ENCODE measurements around the gene TAX1BP3. TPM values are rescaled to one million over a fixed set of nuclear protein-coding genes. Genes with fewer than 3 reads are reported as not detected.

The TAX1BP3 gene
- total and polyA plus RNA-seq, 2 donors: 64.2 to 129 TPM

- DNase-seq (ENCODE audit: extremely low spot score): no peak
- Histone ChIP-seq H3K4me1 (ENCODE audit: insufficient read depth) (no peaks in the 10 kb centered on the region), H3K4me3 (ENCODE audit: low read depth, low read length) (peak overlapping the region; percentile 41), H3K27ac (ENCODE audit: low read depth) (no peak overlapping the region), H3K36me3 (ENCODE audit: insufficient read depth) (no peaks in the 10 kb centered on the region)
- WGBS: 13% methylated on average over 17 of the region's 17 CpGs
Measured at GRCh38 chr17:3695129-3695722, 26.8 kb upstream of the TAX1BP3 start.

- H3K4me1 ChIP-seq (ENCODE audit: insufficient read depth): no peaks in the 10 kb centered on the region
- no peak for DNase-seq (ENCODE audit: extremely low spot score)
- H3K4me3 ChIP-seq (ENCODE audit: low read depth, low read length): no peak overlapping the region
- no peaks in the 10 kb centered on the region for H3K36me3 ChIP-seq (ENCODE audit: insufficient read depth)
- no peak overlapping the region for H3K27ac ChIP-seq (ENCODE audit: low read depth)
- 72% methylated on average over 9 of the region's 9 CpGs for WGBS
Measured at GRCh38 chr17:3693829-3694231, 25.5 kb upstream of the TAX1BP3 start.

DNA sequence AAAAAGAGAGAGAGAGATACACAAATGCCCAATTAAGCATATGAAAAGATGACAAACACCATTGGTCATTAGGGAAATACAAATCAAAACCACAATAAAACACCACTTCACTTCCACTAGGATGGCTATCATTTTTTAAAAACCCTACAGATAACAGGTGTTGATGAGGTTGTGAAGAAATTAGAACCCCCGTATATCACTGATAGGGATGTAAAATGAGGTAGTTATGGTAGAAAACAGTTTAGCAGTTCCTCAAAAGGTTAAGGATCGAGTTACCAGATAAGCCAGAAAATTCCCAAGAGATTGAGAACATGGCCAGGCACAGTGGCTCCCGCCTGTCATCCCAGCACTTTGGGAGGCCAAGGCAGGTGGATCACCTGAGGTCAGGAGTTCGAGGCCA, 24.8 kb upstream of the TAX1BP3 start:
- no peak overlapping the region for H3K27ac ChIP-seq (ENCODE audit: low read depth)
- no peak overlapping the region for H3K4me3 ChIP-seq (ENCODE audit: low read depth, low read length)
- no peaks in the 10 kb centered on the region for H3K36me3 ChIP-seq (ENCODE audit: insufficient read depth)
- no peaks in the 10 kb centered on the region for H3K4me1 ChIP-seq (ENCODE audit: insufficient read depth)
- WGBS: 64% methylated on average over 4 of the region's 4 CpGs
- DNase-seq (ENCODE audit: extremely low spot score): no peak

DNA sequence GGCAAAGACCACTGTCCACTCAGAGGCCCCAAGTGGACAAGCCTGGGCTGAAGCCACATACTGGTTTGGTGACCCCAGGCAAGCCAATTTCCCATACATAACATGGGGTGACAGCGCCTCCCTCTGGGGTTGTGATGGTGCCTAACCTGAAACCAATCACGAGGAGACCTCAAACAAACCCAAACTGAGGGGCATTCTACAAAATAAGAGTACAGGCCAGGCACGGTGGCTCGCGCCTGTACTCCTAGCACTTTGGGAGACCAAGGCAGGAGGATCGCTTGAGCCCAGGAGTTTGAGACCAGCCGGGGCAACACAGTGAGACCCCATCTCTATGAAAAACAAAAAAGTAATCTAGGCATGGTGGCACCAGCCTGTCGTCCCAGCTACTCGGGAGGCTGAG, 24.0 kb upstream of the TAX1BP3 start:
- no peaks in the 10 kb centered on the region for H3K36me3 ChIP-seq (ENCODE audit: insufficient read depth)
- 84% methylated on average over 9 of the region's 9 CpGs for WGBS
- H3K4me3 ChIP-seq (ENCODE audit: low read depth, low read length): no peak overlapping the region
- H3K27ac ChIP-seq (ENCODE audit: low read depth): no peak overlapping the region
- no peak for DNase-seq (ENCODE audit: extremely low spot score)
- H3K4me1 ChIP-seq (ENCODE audit: insufficient read depth): no peaks in the 10 kb centered on the region

DNA sequence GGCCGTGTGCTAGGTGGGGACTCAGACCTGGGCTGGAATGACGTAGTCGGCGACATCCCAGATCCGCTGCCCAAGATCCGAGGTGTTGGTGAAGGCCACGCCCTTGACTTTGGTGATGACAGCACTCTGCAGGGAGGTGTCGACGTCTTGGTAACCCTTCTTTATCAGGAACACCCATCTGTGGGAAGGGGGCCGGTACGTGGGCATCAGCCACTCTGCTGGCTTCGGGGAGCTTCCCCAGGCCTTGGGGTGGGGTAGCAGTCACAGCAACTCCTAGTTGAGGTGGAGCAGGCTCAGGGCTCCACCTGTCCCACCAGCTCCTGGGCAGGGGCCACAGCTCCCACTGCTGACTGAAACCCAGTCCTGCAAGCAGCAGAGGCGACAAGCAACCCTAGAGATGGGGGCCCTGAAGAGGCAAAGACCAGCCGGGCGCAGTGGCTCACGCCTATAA, 23.3 kb upstream of the TAX1BP3 start:
- 81% methylated on average over 16 of the region's 16 CpGs for WGBS
- DNase-seq (ENCODE audit: extremely low spot score): no peak
- Histone ChIP-seq H3K4me3 (ENCODE audit: low read depth, low read length) (no peak overlapping the region), H3K36me3 (ENCODE audit: insufficient read depth) (no peaks in the 10 kb centered on the region), H3K27ac (ENCODE audit: low read depth) (no peak overlapping the region), H3K4me1 (ENCODE audit: insufficient read depth) (no peaks in the 10 kb centered on the region)

DNA sequence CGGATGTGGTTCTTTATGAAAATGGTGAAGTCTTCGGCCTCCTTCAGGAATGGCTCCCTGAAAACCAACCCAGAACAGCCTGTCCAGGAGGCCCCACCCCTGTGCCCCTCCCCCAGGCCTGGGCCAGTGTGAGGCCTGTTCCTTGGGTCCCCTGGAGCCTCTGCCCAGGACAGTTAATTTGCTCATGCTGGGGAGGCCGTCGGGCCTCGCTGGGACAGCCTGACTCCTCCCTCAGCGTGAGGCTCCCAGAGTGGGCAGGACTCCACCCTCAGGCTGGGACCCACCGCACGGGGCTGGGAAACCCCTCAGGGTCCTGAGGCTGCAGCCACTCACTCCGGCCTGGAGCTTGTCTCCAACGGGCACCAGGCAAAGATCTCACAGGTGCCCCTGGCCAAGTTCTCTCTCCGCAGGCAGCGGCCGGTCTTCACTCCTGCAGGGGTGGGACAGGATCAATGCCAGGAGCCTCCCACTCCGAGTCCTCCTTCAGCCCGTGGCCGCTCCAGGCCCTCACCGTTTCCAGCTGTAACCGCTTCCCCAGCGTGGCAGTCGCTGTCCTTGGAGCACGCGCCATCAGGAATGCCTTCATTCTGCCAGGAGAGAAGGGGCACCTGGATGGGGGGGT, 21.8 kb upstream of the TAX1BP3 start:
- Histone ChIP-seq H3K4me3 (ENCODE audit: low read depth, low read length) (no peak overlapping the region), H3K4me1 (ENCODE audit: insufficient read depth) (no peaks in the 10 kb centered on the region), H3K27ac (ENCODE audit: low read depth) (no peak overlapping the region), H3K36me3 (ENCODE audit: insufficient read depth) (no peaks in the 10 kb centered on the region)
- WGBS: 64% methylated on average over 22 of the region's 22 CpGs
- no peak for DNase-seq (ENCODE audit: extremely low spot score)

DNA sequence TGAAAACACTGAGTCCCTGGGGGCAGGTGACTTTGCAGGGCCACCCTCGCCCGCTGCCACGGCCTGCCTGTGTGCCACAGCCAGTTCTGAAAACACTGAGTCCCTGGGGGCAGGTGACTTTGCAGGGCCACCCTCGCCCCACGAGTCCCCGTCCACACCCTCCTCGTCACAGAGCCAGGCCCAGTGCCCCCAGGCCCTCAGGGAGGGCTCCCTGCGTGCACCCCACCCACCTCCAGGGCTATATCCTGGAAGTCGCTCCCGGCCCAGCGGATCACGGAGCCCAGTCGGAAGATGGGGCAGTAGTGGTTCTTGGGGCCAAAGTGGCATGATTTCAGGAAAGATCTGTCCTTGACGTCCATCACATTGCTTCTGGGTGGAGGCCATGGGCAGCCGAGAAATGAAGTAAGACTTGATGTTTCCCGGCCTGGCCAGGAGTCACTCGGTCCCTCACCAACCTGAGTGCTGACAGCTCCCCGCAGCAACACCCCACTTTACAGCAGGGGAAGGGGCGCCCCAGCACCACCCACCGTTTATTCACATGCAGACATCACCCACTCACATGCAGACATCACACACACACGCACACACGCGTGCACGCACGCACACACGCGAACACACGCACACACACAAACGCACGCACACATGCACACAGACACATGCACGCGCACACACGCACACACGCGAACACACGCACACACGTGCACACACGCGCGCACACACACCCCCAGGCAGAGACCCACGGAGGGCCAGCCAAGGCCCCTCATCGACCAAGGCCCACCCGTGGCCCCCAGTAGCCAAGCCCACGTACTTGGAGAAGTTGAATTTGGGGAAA, 21.1 kb upstream of the TAX1BP3 start:
- no peak overlapping the region for H3K27ac ChIP-seq (ENCODE audit: low read depth)
- DNase-seq (ENCODE audit: extremely low spot score): no peak
- no peaks in the 10 kb centered on the region for H3K36me3 ChIP-seq (ENCODE audit: insufficient read depth)
- WGBS: 87% methylated on average over 43 of the region's 44 CpGs
- H3K4me3 ChIP-seq (ENCODE audit: low read depth, low read length): no peak overlapping the region
- H3K4me1 ChIP-seq (ENCODE audit: insufficient read depth): no peaks in the 10 kb centered on the region

- no peaks in the 10 kb centered on the region for H3K4me1 ChIP-seq (ENCODE audit: insufficient read depth)
- WGBS: 82% methylated on average over 14 of the region's 14 CpGs
- H3K27ac ChIP-seq (ENCODE audit: low read depth): no peak overlapping the region
- no peak for DNase-seq (ENCODE audit: extremely low spot score)
- H3K36me3 ChIP-seq (ENCODE audit: insufficient read depth): no peaks in the 10 kb centered on the region
- no peak overlapping the region for H3K4me3 ChIP-seq (ENCODE audit: low read depth, low read length)
Measured at GRCh38 chr17:3688852-3689261, 20.5 kb upstream of the TAX1BP3 start.

DNA sequence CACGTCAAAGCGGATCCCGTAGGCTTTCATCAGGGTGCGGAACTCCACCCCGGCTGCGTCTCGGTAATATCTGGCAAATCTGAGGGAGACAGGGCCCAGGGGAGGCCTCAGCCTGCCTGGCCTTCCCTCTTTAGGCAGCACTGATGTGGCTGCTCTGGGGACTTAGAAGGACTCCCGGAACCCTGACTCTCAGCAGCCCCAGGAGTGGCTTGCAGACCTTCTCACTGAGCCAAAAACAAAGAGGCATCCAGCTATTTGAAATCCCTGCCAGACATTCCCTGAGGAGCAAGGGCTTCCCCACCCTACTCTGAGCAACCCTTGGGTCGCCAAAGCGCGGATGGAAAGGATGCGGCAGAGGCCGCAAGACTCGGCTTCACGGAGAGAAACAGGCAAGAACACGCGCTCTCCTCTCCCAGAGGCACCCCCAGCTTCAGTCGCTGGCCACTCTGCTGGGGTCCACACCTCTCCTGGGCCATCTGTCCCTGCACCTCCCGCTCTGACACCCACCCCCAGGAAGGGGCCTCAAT, 19.7 kb upstream of the TAX1BP3 start:
- no peak for DNase-seq (ENCODE audit: extremely low spot score)
- 41% methylated on average over 19 of the region's 19 CpGs for WGBS
- Histone ChIP-seq H3K36me3 (ENCODE audit: insufficient read depth) (no peaks in the 10 kb centered on the region), H3K4me3 (ENCODE audit: low read depth, low read length) (no peak overlapping the region), H3K27ac (ENCODE audit: low read depth) (no peak overlapping the region), H3K4me1 (ENCODE audit: insufficient read depth) (no peaks in the 10 kb centered on the region)

GRCh38 chr17:3685174-3685573, 16.8 kb upstream of the TAX1BP3 start:
- H3K4me3 ChIP-seq (ENCODE audit: low read depth, low read length): no peak overlapping the region

DNA sequence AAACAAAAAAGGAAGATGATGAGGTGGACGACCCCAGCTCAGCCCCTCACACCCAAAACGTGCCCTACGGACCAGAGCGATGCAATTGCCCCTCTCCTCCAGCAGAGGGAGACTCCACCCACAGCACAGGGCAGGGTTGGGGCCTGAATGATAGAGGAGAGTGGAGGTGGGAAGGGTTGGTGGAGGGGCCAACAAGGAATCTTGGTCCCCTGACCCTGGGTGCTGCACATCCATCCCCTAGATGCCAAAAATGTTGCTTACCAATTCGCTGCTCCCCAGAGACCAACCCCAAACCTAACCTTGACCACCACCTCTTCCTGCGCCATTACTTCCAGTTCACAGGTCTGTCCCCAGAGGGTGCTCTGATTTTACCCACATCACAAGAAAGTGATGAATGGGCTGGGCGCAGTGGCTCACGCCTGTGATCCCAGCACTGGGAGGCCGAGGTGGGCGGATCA, 14.7 kb upstream of the TAX1BP3 start:
- no peak overlapping the region for H3K27ac ChIP-seq (ENCODE audit: low read depth)
- H3K36me3 ChIP-seq (ENCODE audit: insufficient read depth): no peaks in the 10 kb centered on the region
- no peaks in the 10 kb centered on the region for H3K4me1 ChIP-seq (ENCODE audit: insufficient read depth)
- DNase-seq (ENCODE audit: extremely low spot score): no peak
- H3K4me3 ChIP-seq (ENCODE audit: low read depth, low read length): no peak overlapping the region
- 34% methylated on average over 10 of the region's 10 CpGs for WGBS

More at GRCh38 chr17:3685174-3685573, 16.8 kb upstream of the TAX1BP3 start:
- no peaks in the 10 kb centered on the region for H3K36me3 ChIP-seq (ENCODE audit: insufficient read depth)
- 22% methylated on average over 13 of the region's 13 CpGs for WGBS
- no peaks in the 10 kb centered on the region for H3K4me1 ChIP-seq (ENCODE audit: insufficient read depth)
- DNase-seq (ENCODE audit: extremely low spot score): no peak
- no peak overlapping the region for H3K27ac ChIP-seq (ENCODE audit: low read depth)

GRCh38 chr17:3682033-3682432, 13.7 kb upstream of the TAX1BP3 start:
- Histone ChIP-seq H3K4me3 (ENCODE audit: low read depth, low read length) (no peak overlapping the region), H3K27ac (ENCODE audit: low read depth) (no peak overlapping the region), H3K4me1 (ENCODE audit: insufficient read depth) (no peaks in the 10 kb centered on the region), H3K36me3 (ENCODE audit: insufficient read depth) (no peaks in the 10 kb centered on the region)
- no peak for DNase-seq (ENCODE audit: extremely low spot score)
- WGBS: 90% methylated on average over 12 of the region's 12 CpGs

GRCh38 chr17:3681565-3681964, 13.2 kb upstream of the TAX1BP3 start:
- no peak overlapping the region for H3K4me3 ChIP-seq (ENCODE audit: low read depth, low read length)
- H3K27ac ChIP-seq (ENCODE audit: low read depth): no peak overlapping the region
- 79% methylated on average over 20 of the region's 20 CpGs for WGBS
- DNase-seq (ENCODE audit: extremely low spot score): no peak
- no peaks in the 10 kb centered on the region for H3K36me3 ChIP-seq (ENCODE audit: insufficient read depth)
- H3K4me1 ChIP-seq (ENCODE audit: insufficient read depth): no peaks in the 10 kb centered on the region

- Histone ChIP-seq H3K4me3 (ENCODE audit: low read depth, low read length) (no peak overlapping the region), H3K27ac (ENCODE audit: low read depth) (no peak overlapping the region), H3K36me3 (ENCODE audit: insufficient read depth) (no peaks in the 10 kb centered on the region), H3K4me1 (ENCODE audit: insufficient read depth) (no peaks in the 10 kb centered on the region)
- WGBS: 84% methylated on average over 12 of the region's 12 CpGs
- DNase-seq (ENCODE audit: extremely low spot score): no peak
Measured at GRCh38 chr17:3681057-3681456, 12.7 kb upstream of the TAX1BP3 start.

Measured in urinary bladder (tissue), 4 donors.